Measurements from ENCODE around the gene INSC.

Gene INSC

DNA sequence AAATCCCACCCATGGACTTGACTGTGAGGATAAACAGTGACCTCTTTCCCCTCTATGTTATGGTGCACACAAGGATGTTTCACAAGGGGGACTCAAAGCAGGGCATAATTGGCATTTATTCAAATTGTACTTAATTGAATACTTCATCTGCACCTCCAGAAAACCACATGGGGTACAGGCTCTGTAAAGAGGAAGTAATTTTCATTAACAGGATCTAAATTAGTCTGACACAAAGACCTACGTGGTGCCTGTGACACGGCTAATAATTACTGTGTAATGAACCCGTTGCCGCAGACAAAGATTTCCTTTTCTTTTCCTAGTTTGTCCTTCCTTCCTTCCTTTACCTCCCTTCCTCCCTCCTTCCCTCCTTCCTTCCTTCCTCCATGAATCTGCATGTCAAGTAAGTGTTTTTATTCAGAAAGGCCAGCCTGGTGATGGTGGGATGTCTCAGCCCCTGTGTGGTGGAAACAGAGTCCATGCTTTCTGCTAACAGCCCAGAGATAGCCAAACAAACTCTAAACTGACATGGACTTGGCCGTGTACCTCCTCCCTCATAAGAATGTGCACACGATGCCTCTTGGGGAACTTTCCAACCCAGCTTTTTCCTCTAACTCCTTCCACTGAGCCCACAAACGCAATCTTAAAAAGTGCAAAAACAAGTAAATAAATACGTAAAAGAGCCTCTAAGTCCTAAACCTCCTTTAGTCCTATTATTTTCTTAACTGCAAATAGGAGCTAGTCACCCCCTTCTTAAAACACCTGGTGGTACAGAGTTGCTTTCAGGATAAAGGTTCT lies 118.8 kb downstream of the INSC start:
- TF ChIP-seq TCF12 (IDR thresholded peaks at IDR 0.05; ENCODE audit: low read depth) (no peak), TAF1 (IDR thresholded peaks at IDR 0.05; ENCODE audit: low read depth) (no peak), EGR1 (IDR thresholded peaks at IDR 0.05) (no peak), ZBTB7A (IDR thresholded peaks at IDR 0.05; ENCODE audit: low read depth) (no peak), EP300 (IDR thresholded peaks at IDR 0.05; ENCODE audit: borderline replicate concordance) (no peak), RAD21 (IDR thresholded peaks at IDR 0.05; ENCODE audit: low read depth) (no peak), NFIC (IDR thresholded peaks at IDR 0.05) (no peak), TEAD4 (IDR thresholded peaks at IDR 0.05) (no peak), FOXM1 (IDR thresholded peaks at IDR 0.05; ENCODE audit: borderline replicate concordance, low read depth) (no peak), CREB1 (IDR thresholded peaks at IDR 0.05; ENCODE audit: low read depth) (no peak), YY1 (IDR thresholded peaks at IDR 0.05; ENCODE audit: low read depth) (no peak), CEBPB (IDR thresholded peaks at IDR 0.05) (no peak)
- TF ChIP-seq, protein P1, sequence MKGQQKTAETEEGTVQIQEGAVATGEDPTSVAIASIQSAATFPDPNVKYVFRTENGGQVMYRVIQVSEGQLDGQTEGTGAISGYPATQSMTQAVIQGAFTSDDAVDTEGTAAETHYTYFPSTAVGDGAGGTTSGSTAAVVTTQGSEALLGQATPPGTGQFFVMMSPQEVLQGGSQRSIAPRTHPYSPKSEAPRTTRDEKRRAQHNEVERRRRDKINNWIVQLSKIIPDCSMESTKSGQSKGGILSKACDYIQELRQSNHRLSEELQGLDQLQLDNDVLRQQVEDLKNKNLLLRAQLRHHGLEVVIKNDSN (IDR thresholded peaks at IDR 0.05), result no peak
- TF ChIP-seq, protein P2, sequence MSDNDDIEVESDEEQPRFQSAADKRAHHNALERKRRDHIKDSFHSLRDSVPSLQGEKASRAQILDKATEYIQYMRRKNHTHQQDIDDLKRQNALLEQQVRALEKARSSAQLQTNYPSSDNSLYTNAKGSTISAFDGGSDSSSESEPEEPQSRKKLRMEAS (IDR thresholded peaks at IDR 0.05), result no peak
- TF ChIP-seq, protein P3, sequence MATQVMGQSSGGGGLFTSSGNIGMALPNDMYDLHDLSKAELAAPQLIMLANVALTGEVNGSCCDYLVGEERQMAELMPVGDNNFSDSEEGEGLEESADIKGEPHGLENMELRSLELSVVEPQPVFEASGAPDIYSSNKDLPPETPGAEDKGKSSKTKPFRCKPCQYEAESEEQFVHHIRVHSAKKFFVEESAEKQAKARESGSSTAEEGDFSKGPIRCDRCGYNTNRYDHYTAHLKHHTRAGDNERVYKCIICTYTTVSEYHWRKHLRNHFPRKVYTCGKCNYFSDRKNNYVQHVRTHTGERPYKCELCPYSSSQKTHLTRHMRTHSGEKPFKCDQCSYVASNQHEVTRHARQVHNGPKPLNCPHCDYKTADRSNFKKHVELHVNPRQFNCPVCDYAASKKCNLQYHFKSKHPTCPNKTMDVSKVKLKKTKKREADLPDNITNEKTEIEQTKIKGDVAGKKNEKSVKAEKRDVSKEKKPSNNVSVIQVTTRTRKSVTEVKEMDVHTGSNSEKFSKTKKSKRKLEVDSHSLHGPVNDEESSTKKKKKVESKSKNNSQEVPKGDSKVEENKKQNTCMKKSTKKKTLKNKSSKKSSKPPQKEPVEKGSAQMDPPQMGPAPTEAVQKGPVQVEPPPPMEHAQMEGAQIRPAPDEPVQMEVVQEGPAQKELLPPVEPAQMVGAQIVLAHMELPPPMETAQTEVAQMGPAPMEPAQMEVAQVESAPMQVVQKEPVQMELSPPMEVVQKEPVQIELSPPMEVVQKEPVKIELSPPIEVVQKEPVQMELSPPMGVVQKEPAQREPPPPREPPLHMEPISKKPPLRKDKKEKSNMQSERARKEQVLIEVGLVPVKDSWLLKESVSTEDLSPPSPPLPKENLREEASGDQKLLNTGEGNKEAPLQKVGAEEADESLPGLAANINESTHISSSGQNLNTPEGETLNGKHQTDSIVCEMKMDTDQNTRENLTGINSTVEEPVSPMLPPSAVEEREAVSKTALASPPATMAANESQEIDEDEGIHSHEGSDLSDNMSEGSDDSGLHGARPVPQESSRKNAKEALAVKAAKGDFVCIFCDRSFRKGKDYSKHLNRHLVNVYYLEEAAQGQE (IDR thresholded peaks at IDR 0.05; ENCODE audit: low read depth), result no peak

- TF ChIP-seq TEAD4 (IDR thresholded peaks at IDR 0.05), result no peak
- TF ChIP-seq, protein P3 (IDR thresholded peaks at IDR 0.05; ENCODE audit: low read depth), result no peak
- TF ChIP-seq, protein P1 (IDR thresholded peaks at IDR 0.05), result no peak
- TF ChIP-seq, protein P2 (IDR thresholded peaks at IDR 0.05), result no peak
- TF ChIP-seq EP300 (IDR thresholded peaks at IDR 0.05; ENCODE audit: borderline replicate concordance), result no peak
- TF ChIP-seq FOXM1 (IDR thresholded peaks at IDR 0.05; ENCODE audit: borderline replicate concordance, low read depth), result no peak
- no peak for TF ChIP-seq EGR1 (IDR thresholded peaks at IDR 0.05)
- no peak for TF ChIP-seq CREB1 (IDR thresholded peaks at IDR 0.05; ENCODE audit: low read depth)
- TF ChIP-seq ZBTB7A (IDR thresholded peaks at IDR 0.05; ENCODE audit: low read depth), result no peak
- TF ChIP-seq TAF1 (IDR thresholded peaks at IDR 0.05; ENCODE audit: low read depth), result no peak
- no peak for TF ChIP-seq TCF12 (IDR thresholded peaks at IDR 0.05; ENCODE audit: low read depth)
- no peak for TF ChIP-seq NFIC (IDR thresholded peaks at IDR 0.05)
Measured at GRCh38 chr11:15234796-15235195, 120.1 kb downstream of the INSC start.

GRCh38 chr11:15236559-15236958 lies 121.8 kb downstream of the INSC start:
- TF ChIP-seq, protein P1 (IDR thresholded peaks at IDR 0.05), result no peak
- TF ChIP-seq RAD21 (IDR thresholded peaks at IDR 0.05; ENCODE audit: low read depth) (no peak), CEBPB (IDR thresholded peaks at IDR 0.05) (no peak), FOXM1 (IDR thresholded peaks at IDR 0.05; ENCODE audit: borderline replicate concordance, low read depth) (no peak), EGR1 (IDR thresholded peaks at IDR 0.05) (no peak)
- TF ChIP-seq, protein P3 (IDR thresholded peaks at IDR 0.05; ENCODE audit: low read depth), result no peak

DNA sequence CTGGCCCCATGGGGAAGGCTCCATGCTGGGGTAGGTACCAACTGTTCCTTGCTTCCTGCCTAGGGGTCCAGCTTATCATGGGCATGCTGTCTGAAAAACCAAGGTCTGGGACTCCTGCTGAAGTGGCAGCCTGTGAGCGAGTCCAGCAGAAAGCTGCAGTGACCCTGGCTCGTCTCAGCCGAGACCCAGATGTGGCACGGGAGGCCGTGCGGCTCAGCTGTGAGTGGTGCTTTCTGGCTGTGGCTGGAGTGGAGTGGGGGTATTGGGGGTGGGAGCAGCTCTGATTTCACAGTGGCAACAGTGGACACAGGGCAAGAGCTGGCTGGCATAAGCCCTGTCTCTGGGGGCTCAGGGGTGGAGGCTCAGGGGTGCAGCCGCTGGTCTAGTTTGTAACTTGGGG lies 124.1 kb downstream of the INSC start:
- TF ChIP-seq, protein P1 (IDR thresholded peaks at IDR 0.05), result no peak
- no peak for TF ChIP-seq RAD21 (IDR thresholded peaks at IDR 0.05; ENCODE audit: low read depth)
- TF ChIP-seq, protein P2 (IDR thresholded peaks at IDR 0.05), result no peak
- TF ChIP-seq FOXM1 (IDR thresholded peaks at IDR 0.05; ENCODE audit: borderline replicate concordance, low read depth), result no peak
